HepG2 (cell line): Measurements from ENCODE around the gene PTPRH. TPM values are rescaled to one million over a fixed set of nuclear protein-coding genes. Genes with fewer than 3 reads are reported as not detected.

Source experiments
- FOXC1 ChIP-seq: sonication (generic); formaldehyde crosslinking; IDR thresholded peaks from 2 replicates; pipeline ENCODE4 v1.8.0; 2022; ENCODE audit warnings: mild to moderate bottlenecking, missing genetic modification reagents, borderline replicate concordance
- GABPB1 ChIP-seq: IDR thresholded peaks from 2 replicates; pipeline ENCODE4 v1.6.1; 2016; ENCODE audit warnings: mild to moderate bottlenecking, missing genetic modification reagents, moderate library complexity, missing compliant biosample characterization
- POLR2G ChIP-seq: fragments of 200-400 bp; formaldehyde crosslinking; IDR thresholded peaks from 2 replicates; pipeline ENCODE4 v1.6.1; 2018; ENCODE audit warnings: mild to moderate bottlenecking, low read depth, low read length, moderate library complexity
- SAFB2 ChIP-seq: sonication (generic); formaldehyde crosslinking; IDR thresholded peaks from 2 replicates; pipeline ENCODE4 v1.5.1; 2020; ENCODE audit warnings: missing genetic modification reagents, low read depth, mild to moderate bottlenecking, borderline replicate concordance
- ZNF776 ChIP-seq: sonication (generic); formaldehyde crosslinking; IDR thresholded peaks from 2 replicates; pipeline ENCODE4 v1.4.0; 2020; ENCODE audit warnings: mild to moderate bottlenecking, missing genetic modification reagents
- polyA plus RNA-seq, 8 experiments: library from polyadenylated mRNA; depleted of rRNA in 3 of 8; stranded (reverse) in 7 of 8; unstranded in 1 of 8; fragments of >200 nt; fragmentation: Illumina TruSeq in 4 of 8; extraction: Trizol in 4 of 8; gene quantifications; 2 replicates each; pipeline versions ENCODE4 v1.2.1 to v1.2.3, GENCODE V29; 2011 to 2016; ENCODE audit warnings: low read depth in 4 of 8, missing spikeins in 1 of 8, mixed read lengths in 1 of 8; ENCODE audit not compliant: insufficient read depth in 1 of 8
- total RNA-seq, 5 experiments: library from RNA; depleted of rRNA; stranded (reverse); fragments of >200 nt; fragmentation: Illumina TruSeq; extraction: Trizol; gene quantifications; 2 replicates each; pipeline ENCODE4 v1.2.3, GENCODE V29; 2016; ENCODE audit warnings: low read depth in 1 of 5
- TF ChIP-seq, protein P1 (sequence below): sonication (generic); formaldehyde crosslinking; IDR thresholded peaks from 2 replicates; pipeline ENCODE4 v1.4.0; 2020; ENCODE audit warnings: missing genetic modification reagents, low read depth, mild to moderate bottlenecking, borderline replicate concordance
- TF ChIP-seq, protein P2 (sequence below): sonication (generic); formaldehyde crosslinking; conservative IDR thresholded peaks from 2 replicates; pipeline ENCODE4 v1.4.0; 2020; ENCODE audit warnings: mild to moderate bottlenecking, missing genetic modification reagents, moderate library complexity
- TF ChIP-seq, protein P3 (sequence below), 2 experiments: fragments of 450-650 bp in 1 of 2; sonication (generic) in 1 of 2; formaldehyde crosslinking in 1 of 2; IDR thresholded peaks; 2 replicates each; pipeline versions ENCODE4 v1.6.1 to v1.8.0; 2016 to 2022; ENCODE audit warnings: antibody characterized with exemption in 1 of 2, mild to moderate bottlenecking in 1 of 2, missing genetic modification reagents in 1 of 2
- TF ChIP-seq, protein P4 (sequence below): sonication (generic); formaldehyde crosslinking; IDR thresholded peaks from 2 replicates; pipeline ENCODE4 v1.4.0; 2020; ENCODE audit warnings: mild to moderate bottlenecking, low read depth, missing genetic modification reagents
- TF ChIP-seq, protein P5 (sequence below): sonication (generic); formaldehyde crosslinking; IDR thresholded peaks from 2 replicates; pipeline ENCODE4 v1.4.0; 2020; ENCODE audit warnings: mild to moderate bottlenecking, missing genetic modification reagents

The PTPRH gene
- total and polyA plus RNA-seq, 2 of the 13 experiments (the other 11 are each of a cell fraction or from before 2014, with no cell fraction given) = 14.7 to 125 TPM

DNA sequence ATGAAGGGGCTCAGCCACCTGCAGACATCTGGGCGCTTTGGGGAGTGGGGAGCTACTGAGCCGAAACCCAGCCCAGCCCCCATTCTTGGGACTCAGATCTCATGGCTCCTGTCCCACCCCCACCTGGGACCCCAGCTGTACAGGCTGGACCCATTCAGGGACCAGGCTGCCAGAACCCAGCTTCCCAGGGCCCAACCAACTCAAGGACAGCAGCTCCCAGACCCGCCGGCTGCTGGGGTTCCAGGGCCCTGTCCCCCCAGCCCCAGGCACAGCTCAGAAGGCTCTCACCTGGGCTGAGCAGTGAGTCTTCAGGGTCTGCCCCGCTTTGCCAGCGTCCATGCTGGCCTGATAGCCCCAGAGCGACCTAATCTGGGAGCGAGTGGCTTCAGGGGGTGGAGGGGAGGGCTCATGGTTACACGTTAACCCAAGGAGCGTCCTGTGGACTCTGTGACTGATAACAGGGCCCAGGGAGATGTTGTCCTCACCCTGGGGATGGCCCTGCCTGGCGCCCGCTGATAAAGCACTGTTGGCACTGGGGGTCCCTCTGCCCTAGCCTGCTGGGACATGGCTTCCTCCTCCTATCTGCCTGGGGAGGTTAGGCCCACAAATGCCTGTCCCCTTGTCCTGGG, 19.2 kb upstream of the PTPRH start, which contains the start of gene TMEM86B (continued):
- TF ChIP-seq SAFB2 (CRISPR knock-in tag) (0 out of 2 replicates have a peak, but pooled peaks have one; percentile 24), GABPB1 (CRISPR knock-in tag) (peak; percentile 35; the same call in 1 of the 2 replicates), FOXC1 (CRISPR knock-in tag) (peak; percentile 79; the same call in 1 of the 2 replicates), ZNF776 (CRISPR knock-in tag) (0 out of 2 replicates have a peak, but pooled peaks have one; percentile 49), POLR2G (peak; percentile 75)
- TF ChIP-seq, protein P1, sequence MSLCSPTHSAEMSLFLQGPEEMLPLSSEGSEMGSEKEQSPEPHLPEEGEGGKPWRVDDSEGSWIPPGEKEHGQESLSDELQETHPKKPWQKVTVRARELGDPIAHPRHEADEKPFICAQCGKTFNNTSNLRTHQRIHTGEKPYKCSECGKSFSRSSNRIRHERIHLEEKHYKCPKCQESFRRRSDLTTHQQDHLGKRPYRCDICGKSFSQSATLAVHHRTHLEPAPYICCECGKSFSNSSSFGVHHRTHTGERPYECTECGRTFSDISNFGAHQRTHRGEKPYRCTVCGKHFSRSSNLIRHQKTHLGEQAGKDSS (CRISPR knock-in tag) = 0 out of 2 replicates have a peak, but pooled peaks have one; percentile 57
- TF ChIP-seq, protein P2, sequence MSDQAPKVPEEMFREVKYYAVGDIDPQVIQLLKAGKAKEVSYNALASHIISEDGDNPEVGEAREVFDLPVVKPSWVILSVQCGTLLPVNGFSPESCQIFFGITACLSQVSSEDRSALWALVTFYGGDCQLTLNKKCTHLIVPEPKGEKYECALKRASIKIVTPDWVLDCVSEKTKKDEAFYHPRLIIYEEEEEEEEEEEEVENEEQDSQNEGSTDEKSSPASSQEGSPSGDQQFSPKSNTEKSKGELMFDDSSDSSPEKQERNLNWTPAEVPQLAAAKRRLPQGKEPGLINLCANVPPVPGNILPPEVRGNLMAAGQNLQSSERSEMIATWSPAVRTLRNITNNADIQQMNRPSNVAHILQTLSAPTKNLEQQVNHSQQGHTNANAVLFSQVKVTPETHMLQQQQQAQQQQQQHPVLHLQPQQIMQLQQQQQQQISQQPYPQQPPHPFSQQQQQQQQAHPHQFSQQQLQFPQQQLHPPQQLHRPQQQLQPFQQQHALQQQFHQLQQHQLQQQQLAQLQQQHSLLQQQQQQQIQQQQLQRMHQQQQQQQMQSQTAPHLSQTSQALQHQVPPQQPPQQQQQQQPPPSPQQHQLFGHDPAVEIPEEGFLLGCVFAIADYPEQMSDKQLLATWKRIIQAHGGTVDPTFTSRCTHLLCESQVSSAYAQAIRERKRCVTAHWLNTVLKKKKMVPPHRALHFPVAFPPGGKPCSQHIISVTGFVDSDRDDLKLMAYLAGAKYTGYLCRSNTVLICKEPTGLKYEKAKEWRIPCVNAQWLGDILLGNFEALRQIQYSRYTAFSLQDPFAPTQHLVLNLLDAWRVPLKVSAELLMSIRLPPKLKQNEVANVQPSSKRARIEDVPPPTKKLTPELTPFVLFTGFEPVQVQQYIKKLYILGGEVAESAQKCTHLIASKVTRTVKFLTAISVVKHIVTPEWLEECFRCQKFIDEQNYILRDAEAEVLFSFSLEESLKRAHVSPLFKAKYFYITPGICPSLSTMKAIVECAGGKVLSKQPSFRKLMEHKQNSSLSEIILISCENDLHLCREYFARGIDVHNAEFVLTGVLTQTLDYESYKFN = peak; percentile 92
- TF ChIP-seq, protein P3, sequence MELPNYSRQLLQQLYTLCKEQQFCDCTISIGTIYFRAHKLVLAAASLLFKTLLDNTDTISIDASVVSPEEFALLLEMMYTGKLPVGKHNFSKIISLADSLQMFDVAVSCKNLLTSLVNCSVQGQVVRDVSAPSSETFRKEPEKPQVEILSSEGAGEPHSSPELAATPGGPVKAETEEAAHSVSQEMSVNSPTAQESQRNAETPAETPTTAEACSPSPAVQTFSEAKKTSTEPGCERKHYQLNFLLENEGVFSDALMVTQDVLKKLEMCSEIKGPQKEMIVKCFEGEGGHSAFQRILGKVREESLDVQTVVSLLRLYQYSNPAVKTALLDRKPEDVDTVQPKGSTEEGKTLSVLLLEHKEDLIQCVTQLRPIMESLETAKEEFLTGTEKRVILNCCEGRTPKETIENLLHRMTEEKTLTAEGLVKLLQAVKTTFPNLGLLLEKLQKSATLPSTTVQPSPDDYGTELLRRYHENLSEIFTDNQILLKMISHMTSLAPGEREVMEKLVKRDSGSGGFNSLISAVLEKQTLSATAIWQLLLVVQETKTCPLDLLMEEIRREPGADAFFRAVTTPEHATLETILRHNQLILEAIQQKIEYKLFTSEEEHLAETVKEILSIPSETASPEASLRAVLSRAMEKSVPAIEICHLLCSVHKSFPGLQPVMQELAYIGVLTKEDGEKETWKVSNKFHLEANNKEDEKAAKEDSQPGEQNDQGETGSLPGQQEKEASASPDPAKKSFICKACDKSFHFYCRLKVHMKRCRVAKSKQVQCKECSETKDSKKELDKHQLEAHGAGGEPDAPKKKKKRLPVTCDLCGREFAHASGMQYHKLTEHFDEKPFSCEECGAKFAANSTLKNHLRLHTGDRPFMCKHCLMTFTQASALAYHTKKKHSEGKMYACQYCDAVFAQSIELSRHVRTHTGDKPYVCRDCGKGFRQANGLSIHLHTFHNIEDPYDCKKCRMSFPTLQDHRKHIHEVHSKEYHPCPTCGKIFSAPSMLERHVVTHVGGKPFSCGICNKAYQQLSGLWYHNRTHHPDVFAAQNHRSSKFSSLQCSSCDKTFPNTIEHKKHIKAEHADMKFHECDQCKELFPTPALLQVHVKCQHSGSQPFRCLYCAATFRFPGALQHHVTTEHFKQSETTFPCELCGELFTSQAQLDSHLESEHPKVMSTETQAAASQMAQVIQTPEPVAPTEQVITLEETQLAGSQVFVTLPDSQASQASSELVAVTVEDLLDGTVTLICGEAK (IDR thresholded peaks at IDR 0.05) = no peak
- TF ChIP-seq, protein P3 (CRISPR knock-in tag; IDR thresholded peaks at IDR 0.05) = no peak
- TF ChIP-seq, protein P4, sequence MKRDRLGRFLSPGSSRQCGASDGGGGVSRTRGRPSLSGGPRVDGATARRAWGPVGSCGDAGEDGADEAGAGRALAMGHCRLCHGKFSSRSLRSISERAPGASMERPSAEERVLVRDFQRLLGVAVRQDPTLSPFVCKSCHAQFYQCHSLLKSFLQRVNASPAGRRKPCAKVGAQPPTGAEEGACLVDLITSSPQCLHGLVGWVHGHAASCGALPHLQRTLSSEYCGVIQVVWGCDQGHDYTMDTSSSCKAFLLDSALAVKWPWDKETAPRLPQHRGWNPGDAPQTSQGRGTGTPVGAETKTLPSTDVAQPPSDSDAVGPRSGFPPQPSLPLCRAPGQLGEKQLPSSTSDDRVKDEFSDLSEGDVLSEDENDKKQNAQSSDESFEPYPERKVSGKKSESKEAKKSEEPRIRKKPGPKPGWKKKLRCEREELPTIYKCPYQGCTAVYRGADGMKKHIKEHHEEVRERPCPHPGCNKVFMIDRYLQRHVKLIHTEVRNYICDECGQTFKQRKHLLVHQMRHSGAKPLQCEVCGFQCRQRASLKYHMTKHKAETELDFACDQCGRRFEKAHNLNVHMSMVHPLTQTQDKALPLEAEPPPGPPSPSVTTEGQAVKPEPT (CRISPR knock-in tag) = peak; percentile 61; the same call in 1 of the 2 replicates
- TF ChIP-seq, protein P5, sequence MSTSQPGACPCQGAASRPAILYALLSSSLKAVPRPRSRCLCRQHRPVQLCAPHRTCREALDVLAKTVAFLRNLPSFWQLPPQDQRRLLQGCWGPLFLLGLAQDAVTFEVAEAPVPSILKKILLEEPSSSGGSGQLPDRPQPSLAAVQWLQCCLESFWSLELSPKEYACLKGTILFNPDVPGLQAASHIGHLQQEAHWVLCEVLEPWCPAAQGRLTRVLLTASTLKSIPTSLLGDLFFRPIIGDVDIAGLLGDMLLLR (CRISPR knock-in tag) = peak; percentile 27; the same call in 1 of the 2 replicates
